Caki2 (cell line): ENCODE data around the gene POMGNT1. TPM values are rescaled to one million over a fixed set of nuclear protein-coding genes. Genes with fewer than 3 reads are reported as not detected.

Experiments used
- DNase-seq: peaks from one replicate; pipeline ENCODE4 v3.0.0-alpha.2; 2015; ENCODE audit warnings: low read depth
- in situ Hi-C: cut with HindIII; loops from 2 replicates; pipeline ENCODE4 v1.10.0; 2016; ENCODE audit warnings: low sequenced_read_pairs, low pct_unique_long_range_greater_than_20kb, mixed read lengths
- total RNA-seq: library from RNA; depleted of rRNA; stranded (reverse); fragments of >200 nt; shearing (Covaris generic); gene quantifications from 2 replicates; pipeline ENCODE4 v1.2.3, GENCODE V29; 2014; ENCODE audit warnings: low replicate concordance

The POMGNT1 gene
- total RNA-seq, 1 experiment from 2014 or later = 125 TPM

- in situ Hi-C loops = no loop called here
- no peak for DNase-seq
Measured at GRCh38 chr1:46188295-46189030, 9.8 kb downstream of the POMGNT1 start.

- no peak for DNase-seq
- in situ Hi-C loops = no loop called here
Measured at GRCh38 chr1:46187106-46187869, 10.9 kb downstream of the POMGNT1 start.

GRCh38 chr1:46186076-46186475 lies 12.2 kb downstream of the POMGNT1 start:
- peak; percentile 26 for DNase-seq
- in situ Hi-C loops = no loop called here

DNA sequence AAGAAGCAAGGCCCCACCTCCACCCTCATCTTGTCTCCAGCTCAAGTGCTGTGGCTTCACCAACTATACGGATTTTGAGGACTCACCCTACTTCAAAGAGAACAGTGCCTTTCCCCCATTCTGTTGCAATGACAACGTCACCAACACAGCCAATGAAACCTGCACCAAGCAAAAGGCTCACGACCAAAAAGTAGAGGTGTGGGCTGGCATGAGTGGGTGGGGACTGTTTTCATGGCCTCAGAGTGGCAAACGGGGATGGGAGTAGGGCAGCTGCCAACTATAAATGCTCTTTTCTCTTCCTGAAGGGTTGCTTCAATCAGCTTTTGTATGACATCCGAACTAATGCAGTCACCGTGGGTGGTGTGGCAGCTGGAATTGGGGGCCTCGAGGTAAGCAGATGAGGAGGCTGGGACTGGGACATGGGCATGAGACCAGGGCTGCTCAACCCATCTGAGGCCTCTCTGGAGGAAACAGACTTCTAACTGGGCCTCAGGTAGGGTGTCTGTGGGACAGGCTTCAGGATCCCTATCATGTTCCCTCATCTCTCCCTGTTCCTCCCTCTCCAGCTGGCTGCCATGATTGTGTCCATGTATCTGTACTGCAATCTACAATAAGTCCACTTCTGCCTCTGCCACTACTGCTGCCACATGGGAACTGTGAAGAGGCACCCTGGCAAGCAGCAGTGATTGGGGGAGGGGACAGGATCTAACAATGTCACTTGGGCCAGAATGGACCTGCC lies 13.1 kb downstream of the POMGNT1 start:
- in situ Hi-C loops = no loop called here
- no peak for DNase-seq

DNA sequence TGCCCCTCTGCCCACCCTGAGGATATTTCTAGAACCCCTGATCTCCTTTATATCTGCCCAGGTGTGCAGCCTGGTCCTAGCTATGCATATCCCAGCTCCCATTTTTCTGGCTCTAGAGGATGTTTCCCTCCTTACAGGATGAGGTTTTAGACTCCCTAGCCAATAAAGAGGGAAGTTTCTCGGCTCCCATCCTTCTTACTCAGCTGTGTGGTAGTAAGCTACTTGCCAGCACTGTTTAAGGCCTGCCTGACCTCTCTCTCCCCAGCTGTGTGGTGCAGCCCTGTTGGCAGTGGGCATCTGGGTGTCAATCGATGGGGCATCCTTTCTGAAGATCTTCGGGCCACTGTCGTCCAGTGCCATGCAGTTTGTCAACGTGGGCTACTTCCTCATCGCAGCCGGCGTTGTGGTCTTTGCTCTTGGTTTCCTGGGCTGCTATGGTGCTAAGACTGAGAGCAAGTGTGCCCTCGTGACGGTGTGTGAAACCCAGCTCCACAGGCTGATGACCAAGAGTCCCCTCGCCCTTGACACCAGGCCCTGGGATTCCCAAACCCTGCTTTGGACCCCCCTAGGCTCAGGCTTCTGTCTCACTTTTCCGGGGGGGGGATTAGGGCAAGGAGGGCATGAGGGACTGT lies 14.2 kb downstream of the POMGNT1 start:
- DNase-seq = no peak
- in situ Hi-C loops = no loop called here

GRCh38 chr1:46183079-46183847 lies 15.0 kb downstream of the POMGNT1 start:
- in situ Hi-C loops = no loop called here
- DNase-seq = peak; percentile 92

- DNase-seq = no peak
- in situ Hi-C loops = no loop called here
Measured at GRCh38 chr1:46181343-46182260, 16.6 kb downstream of the POMGNT1 start.

- in situ Hi-C loops = no loop called here
- DNase-seq = peak; percentile 66
Measured at GRCh38 chr1:46180082-46180616, 18.1 kb downstream of the POMGNT1 start.

- in situ Hi-C loops = no loop called here
- DNase-seq = peak; percentile 82
Measured at GRCh38 chr1:46179138-46180081, 18.8 kb downstream of the POMGNT1 start.

DNA sequence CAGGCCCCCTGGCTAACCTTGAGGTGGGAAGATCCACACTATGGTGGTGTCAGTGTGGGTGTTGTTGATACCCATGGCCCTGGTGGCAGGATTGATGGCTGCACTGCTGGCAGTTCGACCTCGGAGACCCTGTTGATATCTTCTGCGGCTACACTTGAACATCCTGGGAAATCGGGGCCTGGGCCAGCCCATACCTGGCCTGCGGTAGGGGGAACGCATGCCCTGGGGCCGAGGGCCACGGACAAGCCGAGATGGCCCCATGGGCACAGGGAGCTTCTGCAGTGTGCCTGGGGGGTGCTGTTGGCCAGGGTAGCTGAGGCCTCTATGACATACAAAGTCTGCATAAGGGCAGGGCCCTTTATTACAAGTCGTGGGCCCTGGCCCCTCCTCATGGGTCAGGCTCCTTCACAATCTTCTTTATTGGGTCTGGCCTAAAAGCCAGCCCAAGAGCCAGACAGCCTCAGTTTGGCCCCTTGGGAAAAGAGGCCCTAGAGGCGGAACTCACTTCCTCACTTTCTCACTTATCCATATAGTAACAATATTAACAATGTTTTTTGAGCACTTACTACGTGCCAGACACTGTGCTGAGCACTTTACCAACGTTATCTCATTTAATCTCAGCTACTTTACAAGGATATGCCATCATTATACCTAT lies 21.9 kb downstream of the POMGNT1 start, which contains the start of gene P3R3URF:
P3R3URF (minus strand) TSS at position 278 of the 655 bp plus-strand sequence; CDS start at position 261, 17 bp downstream.
- in situ Hi-C loops = no loop called here

DNA sequence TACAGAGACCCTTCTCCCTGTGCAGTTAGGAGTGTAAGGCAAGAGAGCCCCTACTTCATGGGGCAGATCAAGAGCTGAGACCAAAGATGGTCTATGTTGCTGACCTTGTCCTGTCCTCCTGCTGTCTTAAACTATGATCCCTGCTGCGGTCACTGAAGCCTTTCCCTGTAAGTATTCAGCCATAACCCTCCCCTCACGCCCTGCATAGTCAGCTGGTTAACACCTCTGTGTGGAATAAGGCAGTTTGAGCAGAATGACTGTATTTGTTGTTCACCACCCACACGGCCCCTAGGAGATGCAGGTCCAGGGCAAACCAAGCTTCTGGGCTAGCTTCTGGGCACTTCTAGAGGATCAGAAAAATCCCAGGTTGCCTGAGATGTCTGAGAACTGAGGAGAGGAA lies 23.0 kb downstream of the POMGNT1 start:
- DNase-seq = no peak
- in situ Hi-C loops = no loop called here

More for the DNA sequence above, 21.9 kb downstream of the POMGNT1 start, which contains the start of gene P3R3URF:
- DNase-seq = no peak

DNA sequence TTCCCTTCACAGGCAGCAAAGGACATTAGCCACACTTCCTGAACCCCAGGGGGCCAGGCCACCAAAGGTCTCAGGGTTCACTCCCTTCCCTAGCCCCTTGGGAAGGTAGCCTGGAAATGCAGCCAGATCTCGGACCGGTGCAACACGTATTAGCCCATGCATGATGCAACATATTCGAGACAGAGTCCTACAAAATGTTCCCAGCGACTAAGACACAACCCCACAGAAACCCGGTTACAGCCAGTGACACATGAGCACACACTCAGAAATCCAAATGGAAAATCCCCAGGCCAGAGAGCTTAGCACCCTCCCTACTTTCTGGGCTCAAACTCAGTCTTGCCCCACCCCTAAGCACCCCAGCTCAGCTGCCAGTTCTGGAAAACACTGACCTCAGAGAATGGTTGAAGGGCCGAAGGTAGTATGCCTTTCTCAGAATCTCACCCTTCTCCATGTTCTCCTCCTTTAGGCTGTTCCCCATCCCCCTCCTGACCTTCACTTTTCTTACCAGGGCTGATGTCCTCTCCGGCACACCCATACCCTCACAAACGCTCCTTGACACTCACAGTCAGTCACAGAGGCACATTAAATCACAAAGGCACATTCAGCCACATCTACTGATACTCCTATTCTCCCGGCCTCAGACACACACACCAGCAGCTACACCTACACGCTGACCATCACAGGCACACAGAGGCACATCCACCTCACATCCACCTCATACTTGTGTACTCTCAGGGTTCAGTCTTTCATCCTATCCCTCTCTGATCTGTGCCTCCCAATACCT lies 23.6 kb downstream of the POMGNT1 start, which contains the start of gene TSPAN1:
TSPAN1 (plus strand) TSS at position 640 of the 784 bp plus-strand sequence. CDS start 6,021 bp downstream, outside the sequence.
- no peak for DNase-seq
- in situ Hi-C loops = no loop called here

- DNase-seq = no peak
- in situ Hi-C loops = no loop called here
Measured at GRCh38 chr1:46173361-46173856, 24.8 kb downstream of the POMGNT1 start.

DNA sequence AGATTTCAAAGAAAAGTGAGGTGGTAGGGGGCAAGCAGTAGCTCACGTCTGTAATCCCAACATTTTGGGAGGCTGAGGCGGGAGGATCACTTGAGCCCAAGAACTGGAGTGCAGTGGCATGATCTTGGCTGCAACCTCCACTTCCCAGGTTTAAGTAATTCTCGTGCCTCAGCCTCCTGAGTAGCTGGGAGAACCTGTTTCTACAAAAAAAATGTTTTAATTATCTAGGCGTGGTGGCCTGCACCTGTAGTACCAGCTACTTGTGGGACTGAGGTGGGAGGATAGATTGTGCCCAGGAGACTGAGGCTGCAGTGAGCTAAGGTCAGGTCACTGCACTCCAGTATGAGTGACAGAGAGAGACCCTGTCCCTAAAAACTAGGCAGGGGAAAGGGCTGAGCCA lies 25.9 kb downstream of the POMGNT1 start:
- DNase-seq = no peak
- in situ Hi-C loops = no loop called here
